DMS153 treated with DMSO at 0.1 percent for 48 hours (cell line): ENCODE measurements around the gene RBM3.
"Not testable (repeated sequence)": the region's sequence is repeated elsewhere in the genome, so short reads cannot be mapped to it uniquely, and the experiment has no call there.

ENCODE experiments used
- DNase-seq: peaks from one replicate; lab custom pipeline; 2025; ENCODE audit not compliant: unreplicated experiment; lab: John Stamatoyannopoulos, UW

The RBM3 gene

DNA sequence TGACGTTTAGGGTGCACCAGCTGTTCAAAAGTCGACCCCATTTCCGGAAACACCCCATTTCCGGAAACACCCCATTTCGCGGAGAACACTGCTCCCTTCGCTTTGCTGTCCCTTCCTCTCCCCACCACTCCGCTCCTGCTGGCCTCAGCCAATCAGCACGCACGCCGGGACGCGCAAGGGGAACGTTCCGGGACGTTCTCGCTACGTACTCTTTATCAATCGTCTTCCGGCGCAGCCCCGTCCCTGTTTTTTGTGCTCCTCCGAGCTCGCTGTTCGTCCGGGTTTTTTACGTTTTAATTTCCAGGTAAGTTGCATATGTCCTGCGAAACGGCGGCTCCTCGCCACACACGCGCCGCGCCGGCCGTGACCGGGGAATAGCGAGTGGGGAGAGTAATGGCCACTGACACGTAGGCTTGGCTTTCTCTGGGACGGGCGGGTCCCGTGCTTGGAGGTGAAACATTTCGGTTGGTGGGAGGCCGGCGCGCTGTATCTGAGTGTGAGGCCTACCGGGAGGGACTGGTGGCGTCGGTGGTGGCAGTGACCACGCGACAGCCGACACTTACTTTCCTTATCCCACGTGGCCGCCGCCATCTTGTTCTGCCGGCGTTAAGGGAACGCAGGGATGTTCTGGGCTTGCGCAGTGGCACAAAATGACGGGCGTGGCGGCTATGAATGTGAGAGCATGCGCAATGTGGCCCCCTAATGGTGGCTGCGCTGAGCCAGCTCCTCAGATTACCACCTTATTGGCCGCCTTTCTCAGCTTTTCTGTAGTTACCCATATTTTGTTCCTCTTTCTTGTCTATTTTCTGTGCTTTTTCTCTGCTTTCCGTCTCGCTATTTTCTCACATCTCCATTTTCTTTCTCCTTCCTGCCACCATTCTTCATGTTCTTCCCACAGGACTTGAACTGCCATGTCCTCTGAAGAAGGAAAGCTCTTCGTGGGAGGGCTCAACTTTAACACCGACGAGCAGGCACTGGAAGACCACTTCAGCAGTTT lies at the start of gene RBM3:
Gene RBM3 (plus strand): TSS at position 215 of the 997 bp plus-strand sequence. CDS start 697 bp downstream, at position 912.
- peak; percentile 73 for DNase-seq

GRCh38 chrX:48525853-48526252 lies 48.4 kb upstream of the RBM3 start:
- not testable (repeated sequence) for DNase-seq

GRCh38 chrX:48530736-48531135 lies 43.5 kb upstream of the RBM3 start:
- DNase-seq: no peak

- DNase-seq: no peak
These were observed 42.8 kb upstream of the RBM3 start for GRCh38 chrX:48531358-48531959.

DNA sequence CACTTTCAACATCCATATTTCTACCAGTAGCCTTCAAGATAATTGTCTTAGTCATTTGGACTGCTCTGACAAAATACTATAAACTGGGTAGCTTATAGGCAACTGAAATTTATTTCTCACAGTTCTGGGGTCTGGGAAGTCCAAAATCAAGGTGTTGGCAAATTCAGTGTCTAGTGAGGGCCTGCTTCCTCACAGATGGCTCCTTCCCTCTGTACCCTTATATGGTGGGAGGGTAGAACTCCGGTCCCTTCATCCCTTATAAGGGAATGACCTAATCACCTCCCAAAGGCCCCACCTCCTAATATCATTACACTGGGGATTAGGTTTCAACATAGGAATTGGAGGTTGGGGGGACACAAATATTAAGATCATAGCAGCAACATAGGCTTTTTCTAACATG lies 42.1 kb upstream of the RBM3 start:
- no peak for DNase-seq

- DNase-seq: no peak
These were observed 41.1 kb upstream of the RBM3 start for GRCh38 chrX:48533165-48533564.

- no peak for DNase-seq
These were observed 35.5 kb upstream of the RBM3 start for GRCh38 chrX:48538641-48539344.

GRCh38 chrX:48539345-48540027 lies 34.8 kb upstream of the RBM3 start, which contains the start of gene TBC1D25:
TSS of gene TBC1D25 (plus strand) at chrX:48539714. CDS start at chrX:48539798, 84 bp downstream.
- DNase-seq: peak; percentile 82

- no peak for DNase-seq
These were observed 34.3 kb upstream of the RBM3 start for GRCh38 chrX:48540028-48540375.

DNA sequence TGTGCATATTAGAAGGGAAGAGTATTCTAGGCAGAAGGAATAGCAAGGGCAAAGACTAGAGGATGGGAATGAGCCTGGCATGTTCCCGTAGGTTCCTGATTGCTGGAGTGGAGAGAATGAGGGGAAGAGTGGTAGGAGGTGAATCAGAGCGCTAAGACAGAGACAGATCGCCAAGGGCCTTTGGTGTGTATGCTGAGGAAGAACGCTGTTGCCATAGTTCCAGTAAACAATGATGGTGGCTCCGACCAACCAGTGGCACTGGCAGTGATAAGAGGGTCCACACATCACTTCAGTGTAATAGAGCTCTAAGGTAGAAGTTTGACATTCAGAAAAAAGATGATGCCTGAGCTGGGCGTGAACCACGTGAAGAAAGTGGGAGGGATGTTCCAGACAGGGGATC lies 33.8 kb upstream of the RBM3 start:
- no peak for DNase-seq

DNA sequence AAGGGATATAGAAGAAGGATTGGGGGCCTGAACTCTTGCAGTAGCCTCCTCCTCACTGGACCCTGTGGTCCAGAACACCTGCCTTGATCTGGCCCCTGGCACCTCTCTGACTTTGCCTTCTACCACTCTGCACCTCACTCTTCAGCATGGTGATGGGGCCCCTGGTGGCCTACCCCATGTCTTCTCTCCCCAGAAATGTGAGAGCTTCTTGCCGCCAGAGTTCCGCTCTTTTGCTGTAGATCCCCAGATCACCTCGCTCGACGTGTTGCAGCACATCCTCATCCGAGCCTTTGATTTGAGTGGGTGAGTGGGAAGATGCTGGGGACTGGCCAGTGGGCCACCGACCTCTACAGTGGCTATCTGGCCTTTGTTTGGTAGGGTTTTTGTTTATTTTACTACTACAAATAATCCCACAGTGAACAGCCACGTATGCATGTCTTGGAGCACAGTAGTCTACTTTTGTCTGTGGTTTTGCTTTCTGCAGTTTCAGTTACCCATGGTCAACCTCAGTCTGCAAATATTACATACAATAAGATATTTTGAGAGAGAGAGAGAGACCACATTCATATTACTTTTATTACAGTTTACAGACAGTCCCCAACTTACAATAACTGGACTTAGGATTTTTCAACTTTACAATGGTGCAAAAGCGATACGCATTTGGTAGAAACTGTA lies 33.0 kb upstream of the RBM3 start:
- DNase-seq: no peak

DNA sequence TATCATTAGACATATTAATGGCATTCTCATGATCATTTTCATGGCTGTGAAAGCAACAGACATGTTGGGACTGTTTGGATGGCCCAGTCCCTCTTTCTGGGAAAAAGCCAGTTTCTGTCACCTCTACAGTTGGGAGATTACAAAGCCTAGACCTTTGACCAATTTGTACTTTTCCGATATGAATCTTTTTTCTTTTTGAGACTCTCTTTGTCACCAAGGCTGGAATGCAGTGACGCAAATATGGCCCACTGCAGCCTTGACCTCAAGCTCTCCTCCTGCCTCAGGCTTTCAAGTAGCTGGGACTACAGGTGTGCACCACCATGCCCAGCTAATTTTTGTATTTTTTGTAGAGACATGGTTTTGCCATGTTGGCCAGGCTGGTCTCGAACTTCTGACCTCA lies 25.4 kb upstream of the RBM3 start:
- DNase-seq: no peak

- DNase-seq: not testable (repeated sequence)
These were observed 18.5 kb upstream of the RBM3 start for GRCh38 chrX:48555731-48556325.

- no peak for DNase-seq
These were observed 16.0 kb upstream of the RBM3 start for GRCh38 chrX:48558271-48558670.

DNA sequence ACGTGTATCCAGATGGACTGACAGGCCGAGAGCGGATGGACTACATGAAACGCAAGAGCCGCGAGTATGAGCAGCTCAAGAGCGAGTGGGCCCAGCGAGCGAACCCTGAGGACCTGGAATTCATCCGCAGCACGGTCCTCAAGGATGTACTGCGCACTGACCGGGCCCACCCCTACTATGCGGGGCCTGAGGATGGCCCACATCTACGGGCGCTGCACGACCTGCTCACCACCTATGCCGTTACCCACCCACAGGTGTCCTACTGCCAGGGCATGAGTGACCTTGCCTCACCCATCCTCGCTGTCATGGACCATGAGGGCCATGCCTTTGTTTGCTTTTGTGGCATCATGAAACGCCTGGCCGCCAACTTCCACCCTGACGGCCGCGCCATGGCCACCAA lies 14.6 kb upstream of the RBM3 start:
- DNase-seq: no peak

DNA sequence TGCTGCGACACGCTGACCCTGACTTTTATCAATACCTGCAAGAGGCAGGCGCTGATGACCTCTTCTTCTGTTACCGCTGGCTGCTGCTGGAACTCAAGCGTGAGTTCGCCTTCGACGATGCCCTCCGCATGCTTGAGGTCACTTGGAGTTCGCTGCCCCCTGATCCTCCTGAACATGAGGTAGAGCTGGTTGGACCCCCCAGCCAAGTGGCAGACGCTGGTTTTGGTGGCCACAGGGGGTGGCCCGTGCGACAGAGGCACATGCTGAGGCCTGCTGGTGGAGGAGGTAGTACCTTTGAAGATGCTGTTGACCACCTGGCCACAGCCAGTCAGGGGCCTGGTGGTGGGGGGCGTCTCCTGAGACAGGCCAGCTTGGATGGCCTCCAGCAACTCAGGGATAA lies 14.2 kb upstream of the RBM3 start:
- no peak for DNase-seq

- no peak for DNase-seq
These were observed 13.6 kb upstream of the RBM3 start for GRCh38 chrX:48560681-48561080.

DNA sequence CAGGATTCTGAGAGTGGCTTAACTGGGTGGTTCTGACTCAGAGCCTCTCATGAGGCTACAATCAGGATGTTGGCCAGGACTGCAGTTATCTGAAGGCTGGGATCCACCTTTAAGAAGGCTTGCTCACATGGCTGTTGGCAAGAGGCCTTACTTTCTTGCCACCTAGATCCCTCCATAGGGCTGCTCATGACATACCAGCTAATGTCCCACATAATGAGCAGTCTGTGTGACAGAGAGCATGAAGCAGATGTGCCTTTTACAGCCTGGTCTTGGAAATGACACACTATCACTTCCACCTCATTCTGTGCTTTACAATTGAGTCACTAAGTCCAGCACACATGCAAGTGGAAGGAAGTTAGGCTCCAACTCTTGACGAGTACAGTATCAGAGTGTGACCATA lies 4.3 kb upstream of the RBM3 start:
- DNase-seq: no peak

DNA sequence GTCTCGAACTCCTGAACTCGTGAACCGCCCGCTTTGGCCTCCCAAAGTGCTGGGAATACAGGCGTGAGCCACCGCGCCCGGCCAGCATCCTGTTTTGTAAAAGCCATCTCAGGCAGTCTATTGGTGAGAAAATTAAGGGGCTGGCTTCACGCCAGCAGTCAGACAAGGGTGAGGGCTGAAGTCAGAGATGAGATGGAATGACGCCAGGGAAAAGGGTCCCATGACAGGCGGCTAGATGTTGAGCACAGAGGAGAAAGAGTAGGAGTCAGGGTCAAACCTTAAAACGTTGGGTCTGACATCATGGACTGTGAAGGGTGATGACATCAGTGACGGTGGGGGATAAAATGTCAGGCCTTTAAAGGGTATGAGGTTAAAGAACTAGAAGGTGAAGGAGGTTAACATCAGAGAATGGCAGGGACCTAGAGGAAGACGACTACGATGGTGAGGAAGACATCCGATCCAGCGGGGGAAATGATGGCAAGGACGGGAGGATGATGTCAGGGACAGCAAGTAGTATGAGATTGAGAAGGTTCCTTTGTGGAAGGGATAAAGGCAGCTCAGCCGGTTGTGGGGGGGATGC lies 504 bp upstream of the RBM3 start:
- DNase-seq: no peak

DNA sequence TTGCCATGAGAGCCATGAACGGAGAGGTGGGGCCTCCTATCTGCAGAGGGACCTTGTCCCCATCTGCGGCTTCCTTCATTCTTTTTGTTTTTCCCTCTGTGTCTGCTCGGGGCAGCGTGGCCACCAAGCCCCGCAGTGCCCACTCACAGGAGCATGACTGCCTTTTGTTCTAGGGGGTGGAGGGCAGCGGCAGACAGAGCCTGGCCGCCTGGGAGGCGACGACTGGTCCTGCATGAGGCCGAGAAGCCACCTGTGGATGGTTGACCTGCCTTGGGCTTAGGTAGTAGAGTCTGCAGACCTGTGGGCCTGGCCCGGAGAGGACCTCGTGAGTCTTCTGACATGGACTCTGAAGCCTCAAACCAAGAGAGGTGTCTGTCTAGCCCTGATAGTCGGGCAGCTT lies 1.4 kb downstream of the RBM3 start:
- DNase-seq: no peak
